ENCODE measurements around the gene VPS13D.

DNA sequence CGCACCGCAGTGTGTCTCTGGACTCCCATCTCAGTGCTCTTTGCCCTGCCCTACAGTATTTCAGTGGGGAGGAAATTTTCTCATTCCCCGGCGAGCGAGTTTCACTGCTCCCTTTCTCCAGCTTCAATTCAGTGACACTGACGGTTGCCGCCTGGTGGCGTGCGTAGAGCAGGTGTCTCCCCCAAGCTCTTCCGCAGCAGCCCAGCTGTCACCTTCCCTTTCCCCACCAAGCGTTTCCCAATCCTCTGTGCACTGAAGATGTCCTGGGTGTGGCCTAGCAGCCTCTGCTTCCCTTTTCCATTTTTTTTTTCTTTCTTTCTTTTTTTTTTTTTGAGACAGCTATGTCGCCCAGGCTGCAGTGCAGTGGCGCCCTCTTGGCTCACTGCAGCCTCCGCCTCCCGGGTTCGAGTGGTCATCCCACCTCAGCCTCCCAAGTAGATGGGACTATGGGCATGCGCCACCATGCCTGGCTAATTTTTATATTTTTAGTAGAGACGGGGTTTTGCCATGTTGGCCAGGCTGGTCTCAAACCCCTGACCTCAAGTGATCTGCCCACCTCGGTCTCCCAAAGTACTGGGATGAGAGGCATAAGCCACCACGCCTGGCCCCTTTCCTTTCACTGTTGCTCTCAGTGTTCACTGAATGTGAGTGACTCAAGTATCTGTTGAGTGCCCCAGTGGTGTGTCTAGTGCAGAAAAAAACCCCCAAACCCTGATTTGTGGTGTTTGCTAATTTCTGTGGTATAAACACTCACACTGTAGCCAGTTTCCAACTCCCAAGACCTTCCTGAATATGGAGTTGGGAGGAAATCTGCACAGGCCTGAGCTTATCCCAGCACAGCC is 33.0 kb upstream of the VPS13D start:
- TF ChIP-seq CTCF (IDR thresholded peaks at IDR 0.05) (no peak), SP1 (CRISPR knock-in tag; conservative IDR thresholded peaks at IDR 0.05) (no peak), ZNF396 (CRISPR knock-in tag; IDR thresholded peaks at IDR 0.05; ENCODE audit: borderline replicate concordance) (no peak), TEAD1 (CRISPR knock-in tag; IDR thresholded peaks at IDR 0.05) (no peak), JUN (CRISPR knock-in tag; IDR thresholded peaks at IDR 0.05) (no peak), ATF6 (CRISPR knock-in tag; IDR thresholded peaks at IDR 0.05) (no peak), CREM (CRISPR knock-in tag; IDR thresholded peaks at IDR 0.05) (no peak)

All from WTC11 (cell line).